Heart left ventricle (tissue), 13 donors: ENCODE results near the gene CDC42.

ENCODE experiments used
- POLR2A ChIP-seq, 2 donors: fragments of 450-650 bp; IDR thresholded peaks; one replicate each; pipeline ENCODE4 v1.6.1; 2017; ENCODE audit warnings: antibody characterized with exemption in 2 of 2, mild to moderate bottlenecking in 2 of 2, moderate library complexity in 2 of 2
- TF ChIP-seq, protein P1 (sequence below), 12 donors: fragments of 200-600 bp; sonication (generic) in 4 of 12; IDR thresholded peaks; one replicate each; pipeline versions ENCODE4 v1.5.0 to v1.8.0; 2018 to 2022; ENCODE audit warnings: antibody characterized with exemption in 12 of 12, mild to moderate bottlenecking in 5 of 12
- donor health status: ischemic (EF 13 %, LVEDD 7.1; RV severe dilation, severe dysfunction).
- donor health status: DM: no; HTN: yes; CAD: no.
- donor health status: DM: no; HTN: no; CAD: no.
- donor health status: ischemic (EF 25% LVEDD 6.9; RV normal size, moderate dysfunction).
- donor health status: ischemic (EF 25% LVEDD 5.7; RV mildly dilated, moderate dysfunction).
- donor health status: ischemic (EF 35%, LVEDD 5.7; RV mildly dilated, moderate dysfunction).
- donor health status: nonischemic (EF 11% LVEDD 7.7; RV severe dilation, severe dysfunction).
- donor health status: DM: yes; HTN: yes; CAD: no.
- donor health status: PGD.
- donor health status: ischemic (EF 29% LVEDD 5.4; RV normal size, mild dysfunction).
- donor health status: nonischemic (EF 23%, LVEDD 6.1; RV moderate dilation, normal function).

DNA sequence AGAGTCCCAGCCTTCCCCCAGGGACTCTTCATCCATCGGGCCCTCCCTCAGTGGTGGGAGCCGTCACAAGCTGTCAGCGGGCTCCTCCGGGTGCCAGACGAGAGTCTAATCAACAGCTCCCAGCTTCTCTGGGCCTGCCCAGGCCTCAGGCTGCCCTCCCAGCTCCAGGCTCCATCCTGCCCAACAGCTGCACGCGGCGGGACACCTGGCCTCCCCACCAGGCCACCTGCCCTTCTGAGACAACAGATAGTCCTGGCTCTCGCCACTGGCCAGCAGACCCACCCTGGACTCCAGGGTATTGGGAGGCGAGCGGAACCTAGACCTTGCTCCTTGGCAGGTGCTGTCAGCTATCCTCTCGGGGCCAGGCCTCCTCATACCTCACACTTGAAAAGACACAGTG, 87.3 kb downstream of the CDC42 start:
- TF ChIP-seq, protein P1, sequence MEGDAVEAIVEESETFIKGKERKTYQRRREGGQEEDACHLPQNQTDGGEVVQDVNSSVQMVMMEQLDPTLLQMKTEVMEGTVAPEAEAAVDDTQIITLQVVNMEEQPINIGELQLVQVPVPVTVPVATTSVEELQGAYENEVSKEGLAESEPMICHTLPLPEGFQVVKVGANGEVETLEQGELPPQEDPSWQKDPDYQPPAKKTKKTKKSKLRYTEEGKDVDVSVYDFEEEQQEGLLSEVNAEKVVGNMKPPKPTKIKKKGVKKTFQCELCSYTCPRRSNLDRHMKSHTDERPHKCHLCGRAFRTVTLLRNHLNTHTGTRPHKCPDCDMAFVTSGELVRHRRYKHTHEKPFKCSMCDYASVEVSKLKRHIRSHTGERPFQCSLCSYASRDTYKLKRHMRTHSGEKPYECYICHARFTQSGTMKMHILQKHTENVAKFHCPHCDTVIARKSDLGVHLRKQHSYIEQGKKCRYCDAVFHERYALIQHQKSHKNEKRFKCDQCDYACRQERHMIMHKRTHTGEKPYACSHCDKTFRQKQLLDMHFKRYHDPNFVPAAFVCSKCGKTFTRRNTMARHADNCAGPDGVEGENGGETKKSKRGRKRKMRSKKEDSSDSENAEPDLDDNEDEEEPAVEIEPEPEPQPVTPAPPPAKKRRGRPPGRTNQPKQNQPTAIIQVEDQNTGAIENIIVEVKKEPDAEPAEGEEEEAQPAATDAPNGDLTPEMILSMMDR (IDR thresholded peaks at IDR 0.05), result no peak
- no peak for TF ChIP-seq POLR2A (IDR thresholded peaks at IDR 0.05)
